ENCODE measurements around the gene C2CD4A.

DNA sequence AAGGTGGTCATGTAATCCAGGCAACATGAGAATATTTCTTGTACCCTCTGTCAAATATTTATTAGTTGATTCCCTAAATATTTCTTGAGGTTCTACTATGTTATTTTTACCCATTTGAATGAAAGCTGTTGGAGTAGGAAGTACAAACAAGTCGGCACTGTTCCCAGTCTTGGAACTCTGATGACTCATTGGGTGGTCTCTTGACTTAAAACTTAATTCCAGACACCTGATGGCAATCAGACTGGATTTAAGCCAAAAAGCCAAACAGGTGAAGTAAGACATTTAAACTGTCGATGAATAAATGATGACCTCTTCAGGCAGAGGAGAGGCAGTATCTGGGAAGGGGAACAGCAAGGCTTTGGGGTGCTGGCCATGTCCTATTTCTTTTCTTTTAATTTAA lies 22.8 kb downstream of the C2CD4A start:
- TF ChIP-seq SUZ12 (IDR thresholded peaks at IDR 0.05; ENCODE audit: extremely low read depth, insufficient read depth, insufficient read length), result no peak
- TF ChIP-seq ZNF274 (IDR thresholded peaks at IDR 0.05; ENCODE audit: low read depth, low read length), result no peak

Data from NT2/D1 (cell line).